PC-9 (cell line): ENCODE data around the gene SGCD. TPM values are rescaled to one million over a fixed set of nuclear protein-coding genes. Genes with fewer than 3 reads are reported as not detected.

Experiments
- BruUV-seq: library from RNA; stranded (reverse); fragments of 400-500 nt; replicated peaks from 2 replicates; lab custom pipeline; 2021; lab: Mats Ljungman, UMichigan
- CTCF ChIA-PET: fragments of 300-600 bp; sonication (Branson Sonifier 250); formaldehyde crosslinking; loops from one replicate; lab custom pipeline; 2022; ENCODE audit warnings: antibody characterized with exemption; lab: Charles Lee
- POLR2A ChIA-PET: fragments of 300-600 bp; sonication (Branson Sonifier 250); formaldehyde crosslinking; loops from one replicate; lab custom pipeline; 2022; ENCODE audit warnings: antibody characterized with exemption; ENCODE audit not compliant: unreplicated experiment; lab: Charles Lee
- DNase-seq, 2 experiments: peaks; one replicate each; pipeline versions ENCODE4 v3.0.0 to v3.0.0-alpha.2; 2015 to 2022; ENCODE audit warnings: mixed read lengths in 1 of 2
- H2AFZ ChIP-seq: fragments of 200-600 bp; sonication (generic); 2 replicates; pipeline ENCODE4 v1.8.1; 2017; ENCODE audit warnings: antibody characterized with exemption
- H3F3A ChIP-seq: fragments of 200-600 bp; sonication (generic); 2 replicates; pipeline ENCODE4 v1.8.1; 2017; ENCODE audit warnings: antibody characterized with exemption, mild to moderate bottlenecking, low read depth; ENCODE audit not compliant: insufficient read depth
- H3K27ac ChIP-seq: fragments of 200-600 bp; sonication (generic); 2 replicates; pipeline ENCODE4 v1.6.1; 2016; ENCODE audit warnings: mixed run types
- H3K27me3 ChIP-seq: fragments of 200-600 bp; sonication (generic); 2 replicates; pipeline ENCODE4 v1.6.1; 2016; ENCODE audit warnings: low read depth, mixed run types; ENCODE audit not compliant: insufficient read depth
- H3K36me3 ChIP-seq: fragments of 200-600 bp; sonication (generic); 2 replicates; pipeline ENCODE4 v1.6.1; 2016; ENCODE audit warnings: low read depth, mixed run types
- H3K4me1 ChIP-seq: fragments of 200-600 bp; sonication (generic); replicated peaks from 2 replicates; pipeline ENCODE4 v1.6.1; 2016; ENCODE audit warnings: mixed run types; ENCODE audit not compliant: insufficient read depth
- H3K4me2 ChIP-seq: fragments of 200-600 bp; sonication (generic); 2 replicates; pipeline ENCODE4 v1.6.1; 2017; ENCODE audit warnings: mixed run types
- H3K4me3 ChIP-seq: fragments of 200-600 bp; sonication (generic); 2 replicates; pipeline ENCODE4 v1.6.1; 2016; ENCODE audit warnings: mixed run types
- H3K79me2 ChIP-seq: fragments of 200-600 bp; sonication (generic); 2 replicates; pipeline ENCODE4 v1.6.1; 2017; ENCODE audit warnings: low read depth, mixed run types
- H3K9me2 ChIP-seq: fragments of 200-600 bp; sonication (generic); 2 replicates; pipeline ENCODE4 v1.8.1; 2017; ENCODE audit warnings: mild to moderate bottlenecking; ENCODE audit not compliant: insufficient read depth
- H3K9me3 ChIP-seq: fragments of 200-600 bp; sonication (generic); 2 replicates; pipeline ENCODE4 v1.8.1; 2016; ENCODE audit warnings: low read depth; ENCODE audit not compliant: insufficient read depth
- H4K20me1 ChIP-seq: fragments of 200-600 bp; sonication (generic); 2 replicates; pipeline ENCODE4 v1.8.1; 2017; ENCODE audit not compliant: insufficient read depth
- EZH2 ChIP-seq: fragments of 200-600 bp; sonication (generic); IDR thresholded peaks from 2 replicates; pipeline ENCODE4 v1.8.0; 2017; ENCODE audit warnings: antibody characterized with exemption, low read depth
- intact Hi-C: fragments of 100-400 bp; cut with micrococcal nuclease; formaldehyde crosslinking; loops from one replicate; pipeline ENCODE4 v1.10.0; 2022; ENCODE audit not compliant: unreplicated experiment
- total RNA-seq: library from RNA; stranded (reverse); gene quantifications from 2 replicates; pipeline ENCODE4 v1.2.3, GENCODE V29; 2021
- TF ChIP-seq, protein P1 (sequence below): fragments of 200-600 bp; sonication (generic); conservative IDR thresholded peaks from 2 replicates; pipeline ENCODE4 v1.6.1; 2017; ENCODE audit warnings: mixed run types, antibody characterized with exemption, mild to moderate bottlenecking, moderate library complexity

The SGCD gene
- total RNA-seq, 1 experiment from 2014 or later: not detected

DNA sequence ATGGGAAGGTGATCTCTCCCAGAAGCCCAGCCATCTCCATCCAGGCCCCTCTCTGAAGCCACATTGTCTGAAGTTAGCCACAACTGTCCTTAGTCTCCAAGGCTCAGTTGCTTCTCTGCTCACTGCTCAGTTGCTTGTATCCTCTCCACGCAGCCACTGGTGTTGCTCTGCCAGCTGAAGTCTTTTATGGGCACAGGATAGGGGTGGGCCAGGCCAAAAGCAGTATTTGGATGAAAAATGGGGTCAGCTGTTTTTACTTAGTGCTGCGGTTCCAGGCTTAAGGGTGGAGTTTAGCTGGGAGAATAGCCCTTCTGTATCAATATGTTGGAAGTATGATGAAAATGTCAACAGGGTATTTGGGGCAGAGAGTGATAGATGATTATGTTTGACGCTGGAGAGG lies 354.3 kb downstream of the SGCD start:
- Histone ChIP-seq H3K9me2 (no peaks in the 10 kb centered on the region), H3K4me1 (no peaks in the 10 kb centered on the region), H3K36me3 (no peaks in the 10 kb centered on the region), H3K27ac (no peak overlapping the region), H3K4me2 (no peak overlapping the region), H4K20me1 (no peaks in the 10 kb centered on the region), H3F3A (no peaks in the 10 kb centered on the region), H3K4me3 (no peak overlapping the region), H3K27me3 (peaks cover 3% of the 10 kb centered on the region; the same call in 1 of the 2 replicates), H3K9me3 (no peaks in the 10 kb centered on the region), H2AFZ (no peak overlapping the region), H3K79me2 (no peaks in the 10 kb centered on the region)
- BruUV-seq: no TSS peak
- intact Hi-C loops: no loop called here
- POLR2A ChIA-PET: no interaction called here
- DNase-seq: no peak
- TF ChIP-seq, protein P1, sequence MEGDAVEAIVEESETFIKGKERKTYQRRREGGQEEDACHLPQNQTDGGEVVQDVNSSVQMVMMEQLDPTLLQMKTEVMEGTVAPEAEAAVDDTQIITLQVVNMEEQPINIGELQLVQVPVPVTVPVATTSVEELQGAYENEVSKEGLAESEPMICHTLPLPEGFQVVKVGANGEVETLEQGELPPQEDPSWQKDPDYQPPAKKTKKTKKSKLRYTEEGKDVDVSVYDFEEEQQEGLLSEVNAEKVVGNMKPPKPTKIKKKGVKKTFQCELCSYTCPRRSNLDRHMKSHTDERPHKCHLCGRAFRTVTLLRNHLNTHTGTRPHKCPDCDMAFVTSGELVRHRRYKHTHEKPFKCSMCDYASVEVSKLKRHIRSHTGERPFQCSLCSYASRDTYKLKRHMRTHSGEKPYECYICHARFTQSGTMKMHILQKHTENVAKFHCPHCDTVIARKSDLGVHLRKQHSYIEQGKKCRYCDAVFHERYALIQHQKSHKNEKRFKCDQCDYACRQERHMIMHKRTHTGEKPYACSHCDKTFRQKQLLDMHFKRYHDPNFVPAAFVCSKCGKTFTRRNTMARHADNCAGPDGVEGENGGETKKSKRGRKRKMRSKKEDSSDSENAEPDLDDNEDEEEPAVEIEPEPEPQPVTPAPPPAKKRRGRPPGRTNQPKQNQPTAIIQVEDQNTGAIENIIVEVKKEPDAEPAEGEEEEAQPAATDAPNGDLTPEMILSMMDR: no peak
- TF ChIP-seq EZH2: no peak
- CTCF ChIA-PET: no interaction called here

DNA sequence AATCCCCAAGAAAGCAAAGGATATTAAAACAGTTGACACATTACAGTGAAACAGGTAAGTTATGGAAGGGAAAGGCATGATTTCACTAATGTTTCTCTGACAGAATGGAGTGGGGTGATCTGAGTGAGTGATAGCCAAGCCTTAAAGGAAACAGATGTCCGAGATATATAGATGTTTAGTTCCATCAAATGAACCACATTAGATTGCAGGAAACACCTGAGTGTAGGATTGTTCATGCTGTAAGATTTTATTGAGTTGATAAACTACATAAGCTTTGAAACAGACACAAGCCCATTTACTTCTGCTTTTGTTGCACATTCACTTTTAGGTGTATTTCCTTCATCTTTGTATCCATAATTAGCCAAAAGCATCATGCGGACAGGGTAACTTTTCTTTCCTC lies 356.0 kb downstream of the SGCD start:
- POLR2A ChIA-PET: no interaction called here
- no peaks in the 10 kb centered on the region for H3K36me3 ChIP-seq

DNA sequence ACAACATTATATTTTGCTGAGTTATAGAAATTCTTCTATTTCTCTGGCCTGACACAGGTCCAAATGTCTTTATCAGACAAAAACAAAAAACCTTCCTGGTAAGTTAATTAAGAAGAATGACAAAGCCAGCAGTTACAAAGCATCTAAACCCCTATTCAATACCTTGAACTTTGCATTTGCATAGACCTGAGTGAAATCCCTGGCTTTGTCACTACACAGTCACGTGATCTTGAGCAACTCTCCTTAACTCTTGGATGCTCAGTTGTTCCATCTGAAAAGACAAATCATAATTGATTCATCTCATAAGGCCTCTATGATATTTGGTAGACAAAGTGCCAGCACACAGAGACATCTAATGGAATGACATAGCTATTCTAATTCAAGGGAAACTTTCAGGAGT lies 356.5 kb downstream of the SGCD start:
- Histone ChIP-seq H3K36me3 (no peaks in the 10 kb centered on the region), H3K27ac (no peak overlapping the region), H4K20me1 (no peaks in the 10 kb centered on the region), H3K27me3 (peaks cover 7% of the 10 kb centered on the region), H3K4me2 (no peak overlapping the region), H3K9me2 (no peaks in the 10 kb centered on the region), H2AFZ (no peak overlapping the region), H3F3A (no peaks in the 10 kb centered on the region), H3K4me1 (no peaks in the 10 kb centered on the region), H3K79me2 (no peaks in the 10 kb centered on the region), H3K9me3 (no peaks in the 10 kb centered on the region), H3K4me3 (no peak overlapping the region)
- POLR2A ChIA-PET: no interaction called here
- intact Hi-C loops: no loop called here
- no TSS peak for BruUV-seq
- CTCF ChIA-PET: no interaction called here
- no peak for TF ChIP-seq EZH2
- TF ChIP-seq, protein P1: no peak
- no peak for DNase-seq

More for the DNA sequence above, 356.0 kb downstream of the SGCD start:
- TF ChIP-seq, protein P1: no peak
- no peak for TF ChIP-seq EZH2
- no peaks in the 10 kb centered on the region for H3K79me2 ChIP-seq
- no peaks in the 10 kb centered on the region for H3K9me2 ChIP-seq
- no peaks in the 10 kb centered on the region for H3F3A ChIP-seq
- H3K4me1 ChIP-seq: no peaks in the 10 kb centered on the region
- H3K27ac ChIP-seq: no peak overlapping the region
- no TSS peak for BruUV-seq
- no peak overlapping the region for H3K4me3 ChIP-seq
- no peaks in the 10 kb centered on the region for H4K20me1 ChIP-seq
- no peak overlapping the region for H2AFZ ChIP-seq
- no peaks in the 10 kb centered on the region for H3K9me3 ChIP-seq
- no peak for DNase-seq
- no peak overlapping the region for H3K4me2 ChIP-seq
- CTCF ChIA-PET: no interaction called here
- intact Hi-C loops: no loop called here
- H3K27me3 ChIP-seq: peaks cover 3% of the 10 kb centered on the region; the same call in 1 of the 2 replicates
